ENCODE results near the gene CIPC. TPM values are rescaled to one million over a fixed set of nuclear protein-coding genes. Genes with fewer than 3 reads are reported as not detected.

CIPC gene, protein sequence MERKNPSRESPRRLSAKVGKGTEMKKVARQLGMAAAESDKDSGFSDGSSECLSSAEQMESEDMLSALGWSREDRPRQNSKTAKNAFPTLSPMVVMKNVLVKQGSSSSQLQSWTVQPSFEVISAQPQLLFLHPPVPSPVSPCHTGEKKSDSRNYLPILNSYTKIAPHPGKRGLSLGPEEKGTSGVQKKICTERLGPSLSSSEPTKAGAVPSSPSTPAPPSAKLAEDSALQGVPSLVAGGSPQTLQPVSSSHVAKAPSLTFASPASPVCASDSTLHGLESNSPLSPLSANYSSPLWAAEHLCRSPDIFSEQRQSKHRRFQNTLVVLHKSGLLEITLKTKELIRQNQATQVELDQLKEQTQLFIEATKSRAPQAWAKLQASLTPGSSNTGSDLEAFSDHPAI
- polyA plus RNA-seq (2013) = 14.3 and 14.4 TPM in 2 replicates

DNA sequence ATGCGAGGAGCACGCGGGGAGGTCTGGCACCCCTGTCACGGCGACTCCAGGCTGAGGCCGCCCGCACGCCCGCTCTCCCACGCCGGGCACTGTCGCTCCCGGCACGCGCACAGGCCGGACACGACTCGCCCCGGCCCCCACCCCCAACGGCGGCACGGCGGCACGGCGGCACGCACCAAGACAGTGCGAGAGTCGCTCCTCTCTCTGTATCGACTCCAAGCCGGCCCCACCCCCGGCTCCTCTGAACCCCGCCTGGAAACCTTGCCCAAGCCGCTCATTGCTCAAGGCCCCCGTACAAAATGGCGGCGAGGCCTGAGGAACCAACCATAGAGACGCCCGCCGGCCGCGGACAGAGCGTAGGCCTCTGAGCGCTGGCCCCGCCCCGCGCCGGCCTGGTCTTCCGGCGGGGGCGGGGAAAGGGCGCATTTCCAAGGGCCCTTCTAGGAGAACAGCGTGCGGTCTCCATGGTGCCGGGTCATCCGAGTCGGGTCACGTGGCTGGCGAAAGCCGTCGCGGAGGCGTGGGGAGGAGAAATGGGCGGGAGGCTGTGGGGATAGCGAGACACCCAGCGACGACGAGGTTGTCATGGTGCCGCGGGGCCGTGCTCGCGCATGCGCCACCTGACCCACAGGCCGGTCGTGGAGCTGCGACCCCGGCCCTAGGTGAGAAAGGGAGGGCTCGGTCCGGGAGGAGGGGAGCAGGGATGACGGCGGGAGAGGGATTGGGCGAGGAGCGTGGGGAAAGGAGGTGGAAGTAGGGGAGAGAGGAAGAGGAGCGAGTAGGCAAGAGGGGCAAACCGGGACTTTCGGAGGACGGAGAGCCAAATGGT, at the start of gene CIPC:
Gene CIPC (plus strand): TSS at position 559 of the 829 bp plus-strand sequence. CDS start 7,451 bp downstream, outside the sequence.
- Histone ChIP-seq H3K14ac (ENCODE audit: low read length) (peak within 1 kb of the TSS; percentile 95), H3K27ac (ENCODE audit: low read depth, low read length) (peak within 1 kb of the TSS; percentile 80), H3K9me3 (ENCODE audit: insufficient read depth, low read depth, low read length) (no peaks in the 10 kb centered on the region), H2AFZ (ENCODE audit: insufficient read depth, low read length, poor library complexity) (peak within 1 kb of the TSS; percentile 90), H4K12ac (ENCODE audit: low read depth, low read length) (peak within 1 kb of the TSS; percentile 88), H3K4me3 (ENCODE audit: low read depth, low read length) (peak within 1 kb of the TSS; percentile 93), H3K79me1 (ENCODE audit: low read length) (peaks cover 14% of the 10 kb centered on the region), H3K4ac (ENCODE audit: low read depth, low read length) (peak within 1 kb of the TSS; percentile 85), H2BK120ac (ENCODE audit: insufficient read depth, low read length, poor library complexity) (peak within 1 kb of the TSS; percentile 85), H4K91ac (ENCODE audit: low read depth, low read length) (peak within 1 kb of the TSS; percentile 91), H3K23ac (ENCODE audit: low read length) (peak within 1 kb of the TSS; percentile 51), H2BK12ac (ENCODE audit: low read length) (peak within 1 kb of the TSS; percentile 55), H3K9ac (ENCODE audit: low read length) (peak within 1 kb of the TSS; percentile 88), H3K27me3 (ENCODE audit: insufficient read depth, low read length) (no peaks in the 10 kb centered on the region), H3K18ac (ENCODE audit: low read length) (peak within 1 kb of the TSS; percentile 91), H2BK5ac (ENCODE audit: low read depth, low read length, poor library complexity) (peak within 1 kb of the TSS; percentile 95), H3K36me3 (ENCODE audit: control insufficient read depth in 1 of 2, insufficient read depth in 2 of 2, low read length in 2 of 2) (no peaks in the 10 kb centered on the region), H4K8ac (ENCODE audit: low read depth, low read length) (peak within 1 kb of the TSS; percentile 94), H3K4me2 (ENCODE audit: low read length) (peak within 1 kb of the TSS; percentile 67), H3K4me1 (ENCODE audit: control insufficient read depth in 1 of 2, insufficient read depth in 2 of 2, low read length in 2 of 2) (peaks cover 4 to 9% of the 10 kb centered on the region in 2 experiments), H3K79me2 (ENCODE audit: control insufficient read depth, insufficient read depth, low read length, poor library complexity) (peaks cover 14% of the 10 kb centered on the region), H2AK5ac (ENCODE audit: low read length) (peak within 1 kb of the TSS; percentile 59)
- peak; percentile 100 for DNase-seq
- WGBS (ENCODE audit: extremely low coverage, insufficient coverage, insufficient read length) = no CpG with 5 or more reads among the region's 87 CpGs

DNA sequence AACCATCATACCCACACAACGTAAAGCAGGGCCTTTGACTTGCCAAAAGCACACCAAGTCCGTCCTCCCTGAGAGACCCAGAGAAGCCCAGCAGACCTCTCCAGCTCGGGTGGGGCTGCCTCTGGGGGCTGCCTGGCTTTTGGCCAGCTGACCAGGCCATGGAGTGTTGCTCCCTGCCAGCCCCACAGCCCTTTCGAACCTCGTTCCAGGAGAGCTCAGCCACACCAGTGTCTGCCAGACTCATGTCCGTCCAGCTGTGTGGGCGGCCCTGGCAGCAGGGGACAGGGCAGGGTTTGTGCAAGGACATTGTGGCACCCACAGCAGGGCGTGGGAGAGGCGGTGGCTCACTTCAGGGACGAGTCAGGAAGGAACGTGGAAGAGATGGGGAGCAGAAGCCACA, 46.9 kb upstream of the CIPC start:
- H3K27ac ChIP-seq (ENCODE audit: low read depth, low read length) = no peak overlapping the region
- no peak overlapping the region for H4K12ac ChIP-seq (ENCODE audit: low read depth, low read length)
- peak overlapping the region; percentile 25 for H2AK5ac ChIP-seq (ENCODE audit: low read length)
- peak overlapping the region; percentile 84 for H2BK12ac ChIP-seq (ENCODE audit: low read length)
- H3K9ac ChIP-seq (ENCODE audit: low read length) = no peak overlapping the region
- H3K4me3 ChIP-seq (ENCODE audit: low read depth, low read length) = no peak overlapping the region
- no peaks in the 10 kb centered on the region for H3K36me3 ChIP-seq (ENCODE audit: control insufficient read depth in 1 of 2, insufficient read depth in 2 of 2, low read length in 2 of 2)
- H3K79me2 ChIP-seq (ENCODE audit: control insufficient read depth, insufficient read depth, low read length, poor library complexity) = no peaks in the 10 kb centered on the region
- H3K4me1 ChIP-seq (ENCODE audit: control insufficient read depth in 1 of 2, insufficient read depth in 2 of 2, low read length in 2 of 2) = peaks cover 5 to 7% of the 10 kb centered on the region in 2 experiments
- peaks cover 9% of the 10 kb centered on the region for H3K79me1 ChIP-seq (ENCODE audit: low read length)
- no peak overlapping the region for H3K23ac ChIP-seq (ENCODE audit: low read length)
- H3K4me2 ChIP-seq (ENCODE audit: low read length) = no peak overlapping the region
- no CpG with 5 or more reads among the region's 11 CpGs for WGBS (ENCODE audit: extremely low coverage, insufficient coverage, insufficient read length)
- DNase-seq = no peak
- peaks cover 5% of the 10 kb centered on the region for H3K9me3 ChIP-seq (ENCODE audit: insufficient read depth, low read depth, low read length)
- no peaks in the 10 kb centered on the region for H3K27me3 ChIP-seq (ENCODE audit: insufficient read depth, low read length)
- H2BK5ac ChIP-seq (ENCODE audit: low read depth, low read length, poor library complexity) = no peak overlapping the region
- peak overlapping the region; percentile 10 for H3K14ac ChIP-seq (ENCODE audit: low read length)
- H4K91ac ChIP-seq (ENCODE audit: low read depth, low read length) = no peak overlapping the region
- H3K4ac ChIP-seq (ENCODE audit: low read depth, low read length) = no peak overlapping the region
- peak overlapping the region; percentile 13 for H3K18ac ChIP-seq (ENCODE audit: low read length)
- H2BK120ac ChIP-seq (ENCODE audit: insufficient read depth, low read length, poor library complexity) = peak overlapping the region; percentile 8
- H2AFZ ChIP-seq (ENCODE audit: insufficient read depth, low read length, poor library complexity) = peak overlapping the region; percentile 32
- no peak overlapping the region for H4K8ac ChIP-seq (ENCODE audit: low read depth, low read length)

DNA sequence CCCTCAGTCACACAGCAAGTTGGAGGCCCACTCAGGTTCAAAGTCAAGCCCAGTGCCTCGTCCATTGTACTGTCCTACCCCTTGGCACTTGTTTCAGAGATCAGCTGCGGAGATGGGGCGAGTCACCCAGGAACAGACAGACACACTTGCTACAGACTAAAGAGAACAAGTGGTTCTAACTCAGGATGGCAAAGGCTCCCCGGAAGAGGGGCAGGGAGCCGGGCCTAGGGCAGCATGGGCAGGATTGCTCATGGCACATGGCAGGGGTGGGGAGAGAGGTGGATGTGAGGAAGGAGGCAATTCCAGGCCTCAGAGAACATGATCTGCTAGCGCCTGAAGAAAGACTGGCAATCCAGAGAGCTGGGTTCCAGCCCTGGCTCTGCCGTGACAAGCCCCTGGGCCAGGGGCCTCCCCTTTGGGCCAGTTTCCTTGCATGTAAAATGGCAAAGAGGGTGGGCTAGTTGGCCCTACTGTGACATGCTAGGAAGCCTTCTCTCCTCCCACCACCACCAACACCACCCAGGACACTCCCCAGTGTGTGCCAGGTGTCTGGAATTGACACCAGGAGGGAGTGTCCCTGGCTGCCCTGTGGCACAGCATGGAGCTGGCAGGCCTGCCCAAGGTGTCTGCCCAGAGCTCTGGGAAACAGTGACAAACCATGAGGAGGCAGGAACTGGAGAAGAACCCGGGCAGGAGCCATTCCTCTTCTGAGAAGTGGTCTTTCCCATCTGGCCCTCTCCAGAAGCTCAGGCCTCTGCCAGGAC, 45.6 kb upstream of the CIPC start:
- Histone ChIP-seq H4K12ac (ENCODE audit: low read depth, low read length) (no peak overlapping the region), H3K79me2 (ENCODE audit: control insufficient read depth, insufficient read depth, low read length, poor library complexity) (no peaks in the 10 kb centered on the region), H4K8ac (ENCODE audit: low read depth, low read length) (peak overlapping the region; percentile 34), H2AFZ (ENCODE audit: insufficient read depth, low read length, poor library complexity) (peak overlapping the region; percentile 27), H3K23ac (ENCODE audit: low read length) (no peak overlapping the region), H3K4ac (ENCODE audit: low read depth, low read length) (no peak overlapping the region), H3K14ac (ENCODE audit: low read length) (peak overlapping the region; percentile 71), H3K27ac (ENCODE audit: low read depth, low read length) (no peak overlapping the region), H2BK12ac (ENCODE audit: low read length) (peak overlapping the region; percentile 90), H3K4me2 (ENCODE audit: low read length) (no peak overlapping the region), H4K91ac (ENCODE audit: low read depth, low read length) (peak overlapping the region; percentile 82), H2BK120ac (ENCODE audit: insufficient read depth, low read length, poor library complexity) (peak overlapping the region; percentile 77), H2AK5ac (ENCODE audit: low read length) (peak overlapping the region; percentile 90), H3K79me1 (ENCODE audit: low read length) (peaks cover 9% of the 10 kb centered on the region), H3K9ac (ENCODE audit: low read length) (no peak overlapping the region), H3K18ac (ENCODE audit: low read length) (peak overlapping the region; percentile 42), H2BK5ac (ENCODE audit: low read depth, low read length, poor library complexity) (peak overlapping the region; percentile 7), H3K9me3 (ENCODE audit: insufficient read depth, low read depth, low read length) (peaks cover 6% of the 10 kb centered on the region), H3K4me3 (ENCODE audit: low read depth, low read length) (no peak overlapping the region), H3K36me3 (ENCODE audit: control insufficient read depth in 1 of 2, insufficient read depth in 2 of 2, low read length in 2 of 2) (no peaks in the 10 kb centered on the region), H3K4me1 (ENCODE audit: control insufficient read depth in 1 of 2, insufficient read depth in 2 of 2, low read length in 2 of 2) (peaks cover 5 to 7% of the 10 kb centered on the region in 2 experiments), H3K27me3 (ENCODE audit: insufficient read depth, low read length) (no peaks in the 10 kb centered on the region)
- DNase-seq = no peak
- no CpG with 5 or more reads among the region's 8 CpGs for WGBS (ENCODE audit: extremely low coverage, insufficient coverage, insufficient read length)

Data from trophoblast cell (in vitro differentiated cells and primary cell).